ENCODE measurements around the gene E2F4.

The E2F4 gene

GRCh38 chr16:67243481-67243880, 51.5 kb downstream of the E2F4 start:
- DNase-seq = no peak
- H3K79me2 ChIP-seq (ENCODE audit: control insufficient read depth, insufficient read depth, low read length) = peaks cover 12% of the 10 kb centered on the region
- H4K5ac ChIP-seq (ENCODE audit: low read length) = no peak overlapping the region
- H3K9ac ChIP-seq (ENCODE audit: low read length) = no peak overlapping the region
- H3K4me1 ChIP-seq (ENCODE audit: control insufficient read depth, low read depth, low read length) = peaks cover 26% of the 10 kb centered on the region
- H3K18ac ChIP-seq (ENCODE audit: low read length) = no peak overlapping the region
- no peaks in the 10 kb centered on the region for H3K27me3 ChIP-seq (ENCODE audit: insufficient read depth, low read length, poor library complexity)
- no peak overlapping the region for H3K23ac ChIP-seq (ENCODE audit: low read length)
- no peak overlapping the region for H3K27ac ChIP-seq (ENCODE audit: low read depth, low read length)
- no peak overlapping the region for H2BK5ac ChIP-seq (ENCODE audit: low read length)
- H3K4me2 ChIP-seq (ENCODE audit: low read length) = no peak overlapping the region
- WGBS (ENCODE audit: extremely low coverage, insufficient coverage, low lambda C conversion rate) = no CpG with 5 or more reads among the region's 4 CpGs
- H4K8ac ChIP-seq (ENCODE audit: low read depth, low read length) = no peak overlapping the region
- H2AK5ac ChIP-seq (ENCODE audit: low read length) = no peak overlapping the region
- no peaks in the 10 kb centered on the region for H3K36me3 ChIP-seq (ENCODE audit: control insufficient read depth, insufficient read depth, low read length)
- no peak overlapping the region for H2BK15ac ChIP-seq (replicated peaks; ENCODE audit: low read depth)
- no peak overlapping the region for H2BK120ac ChIP-seq (ENCODE audit: low read depth, low read length)
- no peak overlapping the region for H3K56ac ChIP-seq (ENCODE audit: low read length)
- H3K4ac ChIP-seq (ENCODE audit: low read depth, low read length) = no peak overlapping the region
- H3K4me3 ChIP-seq (ENCODE audit: low read length) = no peak overlapping the region
- peaks cover 12% of the 10 kb centered on the region for H3K79me1 ChIP-seq (ENCODE audit: low read length)

- H3K27ac ChIP-seq (ENCODE audit: low read depth, low read length) = no peak overlapping the region
- H4K5ac ChIP-seq (ENCODE audit: low read length) = no peak overlapping the region
- no CpG with 5 or more reads among the region's 5 CpGs for WGBS (ENCODE audit: extremely low coverage, insufficient coverage, low lambda C conversion rate)
- H3K23ac ChIP-seq (ENCODE audit: low read length) = no peak overlapping the region
- no peak overlapping the region for H2BK15ac ChIP-seq (replicated peaks; ENCODE audit: low read depth)
- peaks cover 12% of the 10 kb centered on the region for H3K79me2 ChIP-seq (ENCODE audit: control insufficient read depth, insufficient read depth, low read length)
- H3K4me3 ChIP-seq (ENCODE audit: low read length) = no peak overlapping the region
- H3K36me3 ChIP-seq (ENCODE audit: control insufficient read depth, insufficient read depth, low read length) = no peaks in the 10 kb centered on the region
- H3K9ac ChIP-seq (ENCODE audit: low read length) = peak overlapping the region; percentile 40
- peak overlapping the region; percentile 82 for H2AK5ac ChIP-seq (ENCODE audit: low read length)
- peaks cover 3% of the 10 kb centered on the region for H3K27me3 ChIP-seq (ENCODE audit: insufficient read depth, low read length, poor library complexity)
- peak overlapping the region; percentile 40 for H2BK5ac ChIP-seq (ENCODE audit: low read length)
- peaks cover 12% of the 10 kb centered on the region for H3K79me1 ChIP-seq (ENCODE audit: low read length)
- peak overlapping the region; percentile 94 for H3K56ac ChIP-seq (ENCODE audit: low read length)
- no peak overlapping the region for H2BK120ac ChIP-seq (ENCODE audit: low read depth, low read length)
- no peak overlapping the region for H3K4ac ChIP-seq (ENCODE audit: low read depth, low read length)
- H3K18ac ChIP-seq (ENCODE audit: low read length) = no peak overlapping the region
- no peak overlapping the region for H4K8ac ChIP-seq (ENCODE audit: low read depth, low read length)
- H3K4me2 ChIP-seq (ENCODE audit: low read length) = no peak overlapping the region
- H3K4me1 ChIP-seq (ENCODE audit: control insufficient read depth, low read depth, low read length) = peaks cover 29% of the 10 kb centered on the region
- DNase-seq = peak; percentile 77
Observed at GRCh38 chr16:67244387-67245185, 52.6 kb downstream of the E2F4 start.

DNA sequence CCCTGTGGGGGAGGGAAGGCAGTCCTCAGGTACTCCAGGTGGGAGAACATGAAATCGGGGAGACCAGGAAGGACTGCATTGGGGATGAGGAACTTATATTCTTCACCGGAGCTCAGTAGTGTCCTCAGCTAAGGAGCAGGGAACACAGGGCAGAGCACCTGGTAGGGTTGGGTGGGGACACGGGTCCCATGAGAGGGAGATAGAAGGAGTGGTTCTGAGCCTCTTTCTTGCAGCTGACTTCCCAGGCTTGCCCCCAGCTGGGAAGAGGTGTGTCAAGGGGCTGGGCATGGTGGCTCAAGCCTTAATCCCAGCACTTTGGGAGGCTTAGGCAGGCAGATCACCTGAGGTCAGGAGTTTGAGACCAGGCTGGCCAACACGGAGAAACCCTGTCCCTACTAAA, 53.2 kb downstream of the E2F4 start:
- no peak overlapping the region for H3K4ac ChIP-seq (ENCODE audit: low read depth, low read length)
- H3K79me2 ChIP-seq (ENCODE audit: control insufficient read depth, insufficient read depth, low read length) = peaks cover 12% of the 10 kb centered on the region
- no peak overlapping the region for H2BK15ac ChIP-seq (replicated peaks; ENCODE audit: low read depth)
- H4K8ac ChIP-seq (ENCODE audit: low read depth, low read length) = no peak overlapping the region
- H2BK120ac ChIP-seq (ENCODE audit: low read depth, low read length) = no peak overlapping the region
- H2BK5ac ChIP-seq (ENCODE audit: low read length) = peak overlapping the region; percentile 40
- H2AK5ac ChIP-seq (ENCODE audit: low read length) = peak overlapping the region; percentile 82
- no peak overlapping the region for H3K23ac ChIP-seq (ENCODE audit: low read length)
- H3K56ac ChIP-seq (ENCODE audit: low read length) = peak overlapping the region; percentile 94
- no CpG with 5 or more reads among the region's 4 CpGs for WGBS (ENCODE audit: extremely low coverage, insufficient coverage, low lambda C conversion rate)
- no peaks in the 10 kb centered on the region for H3K36me3 ChIP-seq (ENCODE audit: control insufficient read depth, insufficient read depth, low read length)
- H3K79me1 ChIP-seq (ENCODE audit: low read length) = peaks cover 12% of the 10 kb centered on the region
- H3K18ac ChIP-seq (ENCODE audit: low read length) = no peak overlapping the region
- DNase-seq = no peak
- peaks cover 32% of the 10 kb centered on the region for H3K4me1 ChIP-seq (ENCODE audit: control insufficient read depth, low read depth, low read length)
- peaks cover 3% of the 10 kb centered on the region for H3K27me3 ChIP-seq (ENCODE audit: insufficient read depth, low read length, poor library complexity)
- H3K4me2 ChIP-seq (ENCODE audit: low read length) = no peak overlapping the region
- H3K9ac ChIP-seq (ENCODE audit: low read length) = peak overlapping the region; percentile 85
- H4K5ac ChIP-seq (ENCODE audit: low read length) = no peak overlapping the region
- no peak overlapping the region for H3K27ac ChIP-seq (ENCODE audit: low read depth, low read length)
- no peak overlapping the region for H3K4me3 ChIP-seq (ENCODE audit: low read length)

DNA sequence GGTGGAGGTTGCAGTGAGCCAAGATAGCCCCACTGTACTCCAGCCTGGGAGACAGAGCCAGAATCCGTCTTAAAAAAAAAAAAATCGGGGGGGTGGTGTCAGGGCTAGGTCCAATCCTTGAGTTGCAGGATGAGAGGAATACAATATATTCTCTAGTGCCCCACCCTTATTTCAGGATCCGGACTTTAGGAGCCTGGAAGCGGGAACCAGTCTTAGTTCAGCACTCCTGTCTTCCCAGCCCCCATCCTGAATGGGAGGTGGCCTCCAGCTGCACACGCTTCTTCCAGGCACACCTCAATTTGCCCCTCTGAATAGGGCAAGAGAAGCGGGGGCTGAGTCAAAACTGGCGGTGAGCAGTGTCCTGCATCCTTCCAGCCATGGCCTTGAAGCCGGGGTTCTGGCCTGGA, 53.7 kb downstream of the E2F4 start:
- peaks cover 31% of the 10 kb centered on the region for H3K4me1 ChIP-seq (ENCODE audit: control insufficient read depth, low read depth, low read length)

GRCh38 chr16:67246081-67246755, 54.3 kb downstream of the E2F4 start:
- Histone ChIP-seq H3K79me1 (ENCODE audit: low read length) (peaks cover 12% of the 10 kb centered on the region), H4K5ac (ENCODE audit: low read length) (no peak overlapping the region), H3K56ac (ENCODE audit: low read length) (peak overlapping the region; percentile 94), H3K36me3 (ENCODE audit: control insufficient read depth, insufficient read depth, low read length) (no peaks in the 10 kb centered on the region), H3K4me3 (ENCODE audit: low read length) (peak overlapping the region; percentile 82), H3K23ac (ENCODE audit: low read length) (peak overlapping the region; percentile 45), H3K18ac (ENCODE audit: low read length) (peak overlapping the region; percentile 81), H3K79me2 (ENCODE audit: control insufficient read depth, insufficient read depth, low read length) (peaks cover 12% of the 10 kb centered on the region), H2BK15ac (replicated peaks; ENCODE audit: low read depth) (no peak overlapping the region), H3K9ac (ENCODE audit: low read length) (peak overlapping the region; percentile 85), H3K4ac (ENCODE audit: low read depth, low read length) (peak overlapping the region; percentile 61), H2BK120ac (ENCODE audit: low read depth, low read length) (no peak overlapping the region), H3K4me2 (ENCODE audit: low read length) (peak overlapping the region; percentile 65), H2BK5ac (ENCODE audit: low read length) (peak overlapping the region; percentile 35), H4K8ac (ENCODE audit: low read depth, low read length) (no peak overlapping the region), H3K27me3 (ENCODE audit: insufficient read depth, low read length, poor library complexity) (peaks cover 4% of the 10 kb centered on the region), H3K27ac (ENCODE audit: low read depth, low read length) (peak overlapping the region; percentile 90), H2AK5ac (ENCODE audit: low read length) (no peak overlapping the region), H3K4me1 (ENCODE audit: control insufficient read depth, low read depth, low read length) (peaks cover 26% of the 10 kb centered on the region)
- peak; percentile 92 for DNase-seq
- WGBS (ENCODE audit: extremely low coverage, insufficient coverage, low lambda C conversion rate) = no CpG with 5 or more reads among the region's 48 CpGs

More for the DNA sequence above, 53.7 kb downstream of the E2F4 start:
- Histone ChIP-seq H3K4me3 (ENCODE audit: low read length) (peak overlapping the region; percentile 27), H3K56ac (ENCODE audit: low read length) (peak overlapping the region; percentile 94), H3K23ac (ENCODE audit: low read length) (no peak overlapping the region), H3K18ac (ENCODE audit: low read length) (peak overlapping the region; percentile 5), H3K27ac (ENCODE audit: low read depth, low read length) (peak overlapping the region; percentile 90), H4K5ac (ENCODE audit: low read length) (no peak overlapping the region), H2BK120ac (ENCODE audit: low read depth, low read length) (no peak overlapping the region), H2BK5ac (ENCODE audit: low read length) (peak overlapping the region; percentile 71), H3K79me1 (ENCODE audit: low read length) (peaks cover 12% of the 10 kb centered on the region), H2BK15ac (replicated peaks; ENCODE audit: low read depth) (no peak overlapping the region), H3K4me2 (ENCODE audit: low read length) (peak overlapping the region; percentile 65), H3K36me3 (ENCODE audit: control insufficient read depth, insufficient read depth, low read length) (no peaks in the 10 kb centered on the region), H4K8ac (ENCODE audit: low read depth, low read length) (no peak overlapping the region), H3K9ac (ENCODE audit: low read length) (peak overlapping the region; percentile 85), H3K79me2 (ENCODE audit: control insufficient read depth, insufficient read depth, low read length) (peaks cover 12% of the 10 kb centered on the region), H3K27me3 (ENCODE audit: insufficient read depth, low read length, poor library complexity) (peaks cover 4% of the 10 kb centered on the region), H3K4ac (ENCODE audit: low read depth, low read length) (no peak overlapping the region), H2AK5ac (ENCODE audit: low read length) (no peak overlapping the region)
- DNase-seq = no peak
- WGBS (ENCODE audit: extremely low coverage, insufficient coverage, low lambda C conversion rate) = no CpG with 5 or more reads among the region's 8 CpGs

All from mesendoderm (in vitro differentiated cells).